Body of pancreas (tissue), 4 donors: ENCODE data around the gene DOK6.

Experiments used
- CTCF ChIP-seq, 7 experiments: fragments of 450-650 bp in 4 of 7; fragments of 200-600 bp in 3 of 7; sonication (generic) in 3 of 7; IDR thresholded peaks; one replicate each; pipeline ENCODE4 v1.5.1; 2016 to 2019; ENCODE audit warnings: antibody characterized with exemption in 7 of 7
- POLR2A ChIP-seq, 3 donors: fragments of 450-650 bp; IDR thresholded peaks; one replicate each; pipeline ENCODE4 v1.6.1; 2016; ENCODE audit warnings: antibody characterized with exemption in 3 of 3, mild to moderate bottlenecking in 2 of 3

- TF ChIP-seq CTCF (IDR thresholded peaks at IDR 0.05), result no peak
- TF ChIP-seq POLR2A (IDR thresholded peaks at IDR 0.05), result no peak
Observed at GRCh38 chr18:69622961-69623360, 222.3 kb downstream of the DOK6 start.
